HepG2 (cell line): ENCODE measurements around the gene GSTM2. TPM values are rescaled to one million over a fixed set of nuclear protein-coding genes. Genes with fewer than 3 reads are reported as not detected.

Experiments
- CAMTA2 ChIP-seq: sonication (generic); formaldehyde crosslinking; IDR thresholded peaks from 2 replicates; pipeline ENCODE4 v1.4.0; 2020; ENCODE audit warnings: mild to moderate bottlenecking, missing genetic modification reagents, borderline replicate concordance
- HDAC1 ChIP-seq: sonication (generic); formaldehyde crosslinking; IDR thresholded peaks from 2 replicates; pipeline ENCODE4 v1.5.1; 2020; ENCODE audit warnings: mild to moderate bottlenecking, missing genetic modification reagents
- HNF1A ChIP-seq, 2 experiments: sonication (generic) in 1 of 2; formaldehyde crosslinking in 1 of 2; IDR thresholded peaks; 2 replicates each; pipeline versions ENCODE4 v1.4.0 to v1.6.1; 2016 to 2020; ENCODE audit warnings: borderline replicate concordance in 1 of 2, low read depth in 1 of 2, mild to moderate bottlenecking in 1 of 2, missing genetic modification reagents in 1 of 2
- MAF1 ChIP-seq: sonication (generic); formaldehyde crosslinking; IDR thresholded peaks from 2 replicates; pipeline ENCODE4 v1.5.0; 2020; ENCODE audit warnings: missing genetic modification reagents, borderline replicate concordance
- NCOA1 ChIP-seq: sonication (generic); formaldehyde crosslinking; IDR thresholded peaks from 2 replicates; pipeline ENCODE4 v1.9.0; 2021; ENCODE audit warnings: missing genetic modification reagents
- POGZ ChIP-seq: sonication (generic); formaldehyde crosslinking; IDR thresholded peaks from 2 replicates; pipeline ENCODE4 v1.4.0; 2020; ENCODE audit warnings: mild to moderate bottlenecking, missing genetic modification reagents
- PPARG ChIP-seq: conservative IDR thresholded peaks from 2 replicates; pipeline ENCODE4 v1.6.1; 2016; ENCODE audit warnings: missing biosample characterization, missing genetic modification reagents
- RNF219 ChIP-seq: sonication (generic); formaldehyde crosslinking; IDR thresholded peaks from 2 replicates; pipeline ENCODE4 v1.5.0; 2020; ENCODE audit warnings: mild to moderate bottlenecking, missing genetic modification reagents
- SAFB2 ChIP-seq: sonication (generic); formaldehyde crosslinking; IDR thresholded peaks from 2 replicates; pipeline ENCODE4 v1.5.1; 2020; ENCODE audit warnings: missing genetic modification reagents, low read depth, mild to moderate bottlenecking, borderline replicate concordance
- SALL2 ChIP-seq: sonication (generic); formaldehyde crosslinking; IDR thresholded peaks from 2 replicates; pipeline ENCODE4 v1.8.1; 2023; ENCODE audit warnings: mild to moderate bottlenecking, missing genetic modification reagents, inconsistent platforms
- TBX2 ChIP-seq: sonication (generic); formaldehyde crosslinking; IDR thresholded peaks from 2 replicates; pipeline ENCODE4 v1.5.0; 2020; ENCODE audit warnings: missing genetic modification reagents, mild to moderate bottlenecking, borderline replicate concordance
- ZNF3 ChIP-seq: IDR thresholded peaks from 2 replicates; pipeline ENCODE4 v1.7.0; 2017; ENCODE audit warnings: inconsistent platforms
- ZNF331 ChIP-seq: sonication (generic); formaldehyde crosslinking; IDR thresholded peaks from 2 replicates; pipeline ENCODE4 v1.4.0; 2020; ENCODE audit warnings: missing genetic modification reagents
- ZNF503 ChIP-seq: sonication (generic); formaldehyde crosslinking; IDR thresholded peaks from 2 replicates; pipeline ENCODE4 v1.4.0; 2020; ENCODE audit warnings: missing genetic modification reagents
- ZNF572 ChIP-seq: sonication (generic); formaldehyde crosslinking; IDR thresholded peaks from 2 replicates; pipeline ENCODE4 v1.5.1; 2020; ENCODE audit warnings: mild to moderate bottlenecking, missing genetic modification reagents
- ZNF597 ChIP-seq: sonication (generic); formaldehyde crosslinking; IDR thresholded peaks from 2 replicates; pipeline ENCODE4 v1.5.0; 2020; ENCODE audit warnings: missing genetic modification reagents
- ZNF678 ChIP-seq: sonication (generic); formaldehyde crosslinking; IDR thresholded peaks from 2 replicates; pipeline ENCODE4 v1.4.0; 2020; ENCODE audit warnings: mild to moderate bottlenecking, missing genetic modification reagents
- ZNF761 ChIP-seq: sonication (generic); formaldehyde crosslinking; conservative IDR thresholded peaks from 2 replicates; pipeline ENCODE4 v1.4.0; 2020; ENCODE audit warnings: mild to moderate bottlenecking, missing genetic modification reagents
- ZNF788 ChIP-seq: sonication (generic); formaldehyde crosslinking; IDR thresholded peaks from 2 replicates; pipeline ENCODE4 v1.5.0; 2020; ENCODE audit warnings: mild to moderate bottlenecking, missing genetic modification reagents, borderline replicate concordance
- polyA plus RNA-seq, 8 experiments: library from polyadenylated mRNA; depleted of rRNA in 3 of 8; stranded (reverse) in 7 of 8; unstranded in 1 of 8; fragments of >200 nt; fragmentation: Illumina TruSeq in 4 of 8; extraction: Trizol in 4 of 8; gene quantifications; 2 replicates each; pipeline versions ENCODE4 v1.2.1 to v1.2.3, GENCODE V29; 2011 to 2016; ENCODE audit warnings: low read depth in 4 of 8, missing spikeins in 1 of 8, mixed read lengths in 1 of 8; ENCODE audit not compliant: insufficient read depth in 1 of 8
- total RNA-seq, 5 experiments: library from RNA; depleted of rRNA; stranded (reverse); fragments of >200 nt; fragmentation: Illumina TruSeq; extraction: Trizol; gene quantifications; 2 replicates each; pipeline ENCODE4 v1.2.3, GENCODE V29; 2016; ENCODE audit warnings: low read depth in 1 of 5

Gene GSTM2
- total and polyA plus RNA-seq, 2 of the 13 experiments (the other 11 are each of a cell fraction or from before 2014, with no cell fraction given) = 7.0 to 15.0 TPM

- TF ChIP-seq HNF1A (IDR thresholded peaks at IDR 0.05; ENCODE audit: low read depth) (no peak), HNF1A (CRISPR knock-in tag; IDR thresholded peaks at IDR 0.05; ENCODE audit: borderline replicate concordance) (0 out of 2 replicates have a peak, but pooled peaks have one; percentile 17), TBX2 (peak; percentile 62), PPARG (CRISPR knock-in tag) (0 out of 2 replicates have a peak, but pooled peaks have one; percentile 6), ZNF503 (CRISPR knock-in tag) (no peak), SAFB2 (CRISPR knock-in tag) (no peak), MAF1 (CRISPR knock-in tag) (no peak), ZNF572 (CRISPR knock-in tag) (no peak), NCOA1 (CRISPR knock-in tag) (0 out of 2 replicates have a peak, but pooled peaks have one; percentile 3), HDAC1 (CRISPR knock-in tag) (peak; percentile 65; the same call in 1 of the 2 replicates), CAMTA2 (CRISPR knock-in tag) (no peak), SALL2 (CRISPR knock-in tag) (no peak), ZNF3 (no peak), ZNF331 (CRISPR knock-in tag) (no peak), ZNF597 (CRISPR knock-in tag) (no peak), ZNF788 (CRISPR knock-in tag) (0 out of 2 replicates have a peak, but pooled peaks have one; percentile 34), ZNF761 (CRISPR knock-in tag) (no peak), POGZ (CRISPR knock-in tag) (no peak), ZNF678 (CRISPR knock-in tag) (no peak), RNF219 (CRISPR knock-in tag) (peak; percentile 20; the same call in 1 of the 2 replicates)
These were observed 48.9 kb upstream of the GSTM2 start (continued) for GRCh38 chr1:109618661-109619575.
